Stimulated activated CD4-positive, alpha-beta T cell treated with anti-CD3 and anti-CD28 coated beads, Interleukin-2, amount 100 ng/mL, for 48 hours (primary cell): ENCODE measurements around the gene DPCD.
"Not testable (repeated sequence)": the region's sequence is repeated elsewhere in the genome, so short reads cannot be mapped to it uniquely, and the experiment has no call there.

Experiments
- DNase-seq, 2 donors: peaks; one replicate each; pipeline ENCODE4 v3.0.0-alpha.2; 2020

DPCD gene

GRCh38 chr10:101588879-101589278, 758 bp downstream of the DPCD start:
- no peak for DNase-seq

GRCh38 chr10:101593331-101593730, 5.2 kb downstream of the DPCD start:
- DNase-seq: not testable (repeated sequence)

- no peak for DNase-seq
These were observed 7.7 kb downstream of the DPCD start for GRCh38 chr10:101595591-101596433.

- no peak for DNase-seq
These were observed 9.2 kb downstream of the DPCD start for GRCh38 chr10:101597091-101597900.

- no peak for DNase-seq
These were observed 13.4 kb downstream of the DPCD start for GRCh38 chr10:101601541-101601940.

- peak; percentile 63 to 79 for DNase-seq
These were observed 14.8 kb downstream of the DPCD start for GRCh38 chr10:101602761-101603398.

GRCh38 chr10:101607124-101607523, 19.0 kb downstream of the DPCD start:
- no peak for DNase-seq

- DNase-seq: no peak
These were observed 21.4 kb downstream of the DPCD start for GRCh38 chr10:101609481-101609880.

- no peak for DNase-seq
These were observed 23.2 kb downstream of the DPCD start for GRCh38 chr10:101611096-101611905.

- no peak for DNase-seq
These were observed 24.0 kb downstream of the DPCD start for GRCh38 chr10:101612086-101612485.

GRCh38 chr10:101612872-101613271, 24.8 kb downstream of the DPCD start:
- DNase-seq: no peak

- no peak for DNase-seq
These were observed 25.5 kb downstream of the DPCD start for GRCh38 chr10:101613646-101614045.

GRCh38 chr10:101614663-101615524, 26.8 kb downstream of the DPCD start:
- no peak for DNase-seq

- DNase-seq: no peak
These were observed 27.5 kb downstream of the DPCD start for GRCh38 chr10:101615525-101616116.

- no peak for DNase-seq
These were observed 28.4 kb downstream of the DPCD start for GRCh38 chr10:101616415-101617101.

- DNase-seq: no peak
These were observed 29.1 kb downstream of the DPCD start for GRCh38 chr10:101617102-101617823.

GRCh38 chr10:101617824-101618568, 29.9 kb downstream of the DPCD start:
- no peak for DNase-seq

- DNase-seq: no peak
These were observed 30.8 kb downstream of the DPCD start for GRCh38 chr10:101618871-101619270.

- no peak for DNase-seq
These were observed 31.9 kb downstream of the DPCD start for GRCh38 chr10:101619983-101620382.
